ENCODE results near the gene HTR3D.

DNA sequence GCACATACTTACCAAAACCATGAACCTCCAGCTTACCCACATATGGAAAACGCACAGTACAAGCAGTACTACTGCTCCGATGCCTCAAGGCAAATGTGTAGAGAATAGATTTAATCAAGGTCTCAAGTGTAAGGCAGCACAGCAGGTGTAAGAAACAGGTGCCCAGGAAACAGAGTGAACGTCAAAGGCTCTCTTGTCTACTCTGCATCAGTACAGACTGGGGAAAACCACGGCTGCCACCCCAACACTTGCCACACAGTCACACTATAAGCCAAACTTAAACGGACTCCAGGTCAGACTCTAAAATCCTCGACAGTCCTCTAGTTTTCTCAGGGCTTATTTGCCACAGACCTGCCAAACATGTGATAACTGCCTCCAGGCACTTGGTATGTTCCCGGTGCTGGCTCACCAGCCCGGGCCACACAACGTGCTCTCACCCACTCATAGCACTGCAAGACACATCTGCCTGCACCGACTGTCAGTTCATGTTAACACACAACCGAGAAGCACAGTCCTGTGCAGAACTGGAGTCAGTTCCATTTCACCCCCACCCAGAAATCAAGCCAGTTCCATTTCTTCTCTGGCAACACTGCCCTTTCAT, 44.4 kb upstream of the HTR3D start:
- TF ChIP-seq POLR2AphosphoS5 (IDR thresholded peaks at IDR 0.05; ENCODE audit: low read depth, low read length): no peak
- no peak for TF ChIP-seq REST (IDR thresholded peaks at IDR 0.05; ENCODE audit: insufficient read depth in 1 of 2, low read depth in 2 of 2, low read length in 2 of 2)
- no peak for TF ChIP-seq TAF1 (IDR thresholded peaks at IDR 0.05; ENCODE audit: borderline replicate concordance, insufficient read depth, low read length)
- TF ChIP-seq SIN3A (IDR thresholded peaks at IDR 0.05; ENCODE audit: borderline replicate concordance, insufficient read depth, low read length): no peak
